Stomach (tissue), 4 donors: ENCODE data around the gene TGFB1.

ENCODE experiments used
- EP300 ChIP-seq: sonication (generic); formaldehyde crosslinking; IDR thresholded peaks from one replicate; pipeline ENCODE4 v1.6.1; 2017; ENCODE audit warnings: antibody characterized with exemption
- TF ChIP-seq, protein P1 (sequence below), 7 experiments: fragments of 450-650 bp in 4 of 7; fragments of 200-600 bp in 3 of 7; sonication (generic) in 3 of 7; IDR thresholded peaks; one replicate each; pipeline ENCODE4 v1.5.1; 2016 to 2019; ENCODE audit warnings: antibody characterized with exemption in 7 of 7, control low read depth in 2 of 7, mild to moderate bottlenecking in 1 of 7

DNA sequence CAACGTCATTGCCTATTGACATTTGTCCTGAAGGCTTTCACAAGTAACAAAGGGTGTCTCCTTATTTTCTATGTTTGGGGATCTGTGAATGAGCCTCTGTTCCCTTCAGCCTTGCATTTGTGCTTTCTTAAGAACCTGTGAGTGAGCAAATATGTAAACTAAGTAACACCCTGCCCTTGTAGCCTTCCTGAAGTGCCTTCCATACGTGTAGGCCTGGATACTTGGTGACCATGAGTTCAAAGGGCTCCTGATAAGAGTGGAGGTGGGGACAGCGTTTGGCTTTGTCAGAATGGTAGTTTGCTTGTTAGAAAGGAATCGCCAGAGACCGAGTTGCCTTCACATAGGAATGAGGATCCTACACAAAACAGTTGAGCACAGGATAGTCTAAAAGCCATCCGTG is 58.2 kb downstream of the TGFB1 start:
- TF ChIP-seq, protein P1, sequence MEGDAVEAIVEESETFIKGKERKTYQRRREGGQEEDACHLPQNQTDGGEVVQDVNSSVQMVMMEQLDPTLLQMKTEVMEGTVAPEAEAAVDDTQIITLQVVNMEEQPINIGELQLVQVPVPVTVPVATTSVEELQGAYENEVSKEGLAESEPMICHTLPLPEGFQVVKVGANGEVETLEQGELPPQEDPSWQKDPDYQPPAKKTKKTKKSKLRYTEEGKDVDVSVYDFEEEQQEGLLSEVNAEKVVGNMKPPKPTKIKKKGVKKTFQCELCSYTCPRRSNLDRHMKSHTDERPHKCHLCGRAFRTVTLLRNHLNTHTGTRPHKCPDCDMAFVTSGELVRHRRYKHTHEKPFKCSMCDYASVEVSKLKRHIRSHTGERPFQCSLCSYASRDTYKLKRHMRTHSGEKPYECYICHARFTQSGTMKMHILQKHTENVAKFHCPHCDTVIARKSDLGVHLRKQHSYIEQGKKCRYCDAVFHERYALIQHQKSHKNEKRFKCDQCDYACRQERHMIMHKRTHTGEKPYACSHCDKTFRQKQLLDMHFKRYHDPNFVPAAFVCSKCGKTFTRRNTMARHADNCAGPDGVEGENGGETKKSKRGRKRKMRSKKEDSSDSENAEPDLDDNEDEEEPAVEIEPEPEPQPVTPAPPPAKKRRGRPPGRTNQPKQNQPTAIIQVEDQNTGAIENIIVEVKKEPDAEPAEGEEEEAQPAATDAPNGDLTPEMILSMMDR (IDR thresholded peaks at IDR 0.05), result no peak
- no peak for TF ChIP-seq EP300
